ENCODE data around the gene SIRPD.

DNA sequence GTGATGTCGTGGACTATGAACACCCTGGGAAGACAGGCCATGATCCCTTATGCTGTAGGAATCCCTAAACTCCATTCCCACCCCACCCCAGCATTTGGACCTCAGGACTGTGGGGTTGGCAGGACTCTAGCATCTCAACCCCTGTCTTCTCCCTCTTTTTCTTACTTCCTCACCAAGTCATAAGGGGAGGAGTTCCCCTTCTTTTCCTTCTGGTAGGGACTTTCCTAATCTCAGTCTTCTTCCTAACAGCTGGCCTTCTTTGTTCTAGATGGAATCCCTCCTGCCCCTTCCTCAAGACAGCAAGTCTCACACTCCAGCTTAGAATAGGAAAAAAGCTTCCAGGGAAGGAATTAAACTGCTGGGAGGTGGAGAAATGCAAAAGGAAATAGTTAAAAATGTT, 64.0 kb downstream of the SIRPD start:
- TF ChIP-seq, protein P1, sequence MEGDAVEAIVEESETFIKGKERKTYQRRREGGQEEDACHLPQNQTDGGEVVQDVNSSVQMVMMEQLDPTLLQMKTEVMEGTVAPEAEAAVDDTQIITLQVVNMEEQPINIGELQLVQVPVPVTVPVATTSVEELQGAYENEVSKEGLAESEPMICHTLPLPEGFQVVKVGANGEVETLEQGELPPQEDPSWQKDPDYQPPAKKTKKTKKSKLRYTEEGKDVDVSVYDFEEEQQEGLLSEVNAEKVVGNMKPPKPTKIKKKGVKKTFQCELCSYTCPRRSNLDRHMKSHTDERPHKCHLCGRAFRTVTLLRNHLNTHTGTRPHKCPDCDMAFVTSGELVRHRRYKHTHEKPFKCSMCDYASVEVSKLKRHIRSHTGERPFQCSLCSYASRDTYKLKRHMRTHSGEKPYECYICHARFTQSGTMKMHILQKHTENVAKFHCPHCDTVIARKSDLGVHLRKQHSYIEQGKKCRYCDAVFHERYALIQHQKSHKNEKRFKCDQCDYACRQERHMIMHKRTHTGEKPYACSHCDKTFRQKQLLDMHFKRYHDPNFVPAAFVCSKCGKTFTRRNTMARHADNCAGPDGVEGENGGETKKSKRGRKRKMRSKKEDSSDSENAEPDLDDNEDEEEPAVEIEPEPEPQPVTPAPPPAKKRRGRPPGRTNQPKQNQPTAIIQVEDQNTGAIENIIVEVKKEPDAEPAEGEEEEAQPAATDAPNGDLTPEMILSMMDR (IDR thresholded peaks at IDR 0.05), result no peak
- no peak for TF ChIP-seq POLR2A (IDR thresholded peaks at IDR 0.05)
